Skin epidermis (tissue), 12 donors: ENCODE data around the gene MLLT10.
"Not testable (repeated sequence)": the region's sequence is repeated elsewhere in the genome, so short reads cannot be mapped to it uniquely, and the experiment has no call there.

Experiments used
- H3K27ac ChIP-seq, 21 experiments: fragments of 200-600 bp; sonication (generic) in 11 of 21; one replicate each; pipeline ENCODE4 v1.5.0; 2020; ENCODE audit warnings: mild to moderate bottlenecking in 3 of 21, inconsistent platforms in 2 of 21, moderate library complexity in 2 of 21
- H3K4me3 ChIP-seq, 7 experiments: fragments of 200-600 bp; sonication (generic) in 2 of 7; one replicate each; pipeline ENCODE4 v1.5.0; 2020; ENCODE audit warnings: inconsistent platforms in 2 of 7, mild to moderate bottlenecking in 2 of 7, moderate library complexity in 1 of 7

Gene MLLT10

GRCh38 chr10:21614000-21614399, 80.0 kb downstream of the MLLT10 start:
- no peak overlapping the region for H3K4me3 ChIP-seq

GRCh38 chr10:21617267-21617666, 83.2 kb downstream of the MLLT10 start:
- no peak overlapping the region for H3K27ac ChIP-seq
- H3K4me3 ChIP-seq, result no peak overlapping the region

More at GRCh38 chr10:21614000-21614399, 80.0 kb downstream of the MLLT10 start:
- peak overlapping the region in 1 of 21 experiments; percentile 48 for H3K27ac ChIP-seq

- Histone ChIP-seq H3K4me3 (no peak overlapping the region), H3K27ac (no peak overlapping the region)
Measured at GRCh38 chr10:21623291-21623690, 89.3 kb downstream of the MLLT10 start.

- H3K27ac ChIP-seq, result not testable (repeated sequence)
Measured at GRCh38 chr10:21624421-21624820, 90.4 kb downstream of the MLLT10 start.

GRCh38 chr10:21624951-21625350, 90.9 kb downstream of the MLLT10 start:
- no peak overlapping the region for H3K27ac ChIP-seq

More at GRCh38 chr10:21624421-21624820, 90.4 kb downstream of the MLLT10 start:
- H3K4me3 ChIP-seq, result not testable (repeated sequence)

GRCh38 chr10:21625623-21626229, 91.7 kb downstream of the MLLT10 start:
- H3K4me3 ChIP-seq, result no peak overlapping the region
- no peak overlapping the region for H3K27ac ChIP-seq

More at GRCh38 chr10:21624951-21625350, 90.9 kb downstream of the MLLT10 start:
- H3K4me3 ChIP-seq, result no peak overlapping the region

- peak overlapping the region in 1 of 21 experiments; percentile 4 for H3K27ac ChIP-seq
- H3K4me3 ChIP-seq, result no peak overlapping the region
Measured at GRCh38 chr10:21626457-21627161, 92.6 kb downstream of the MLLT10 start.

GRCh38 chr10:21627331-21627730, 93.3 kb downstream of the MLLT10 start:
- Histone ChIP-seq H3K4me3 (no peak overlapping the region), H3K27ac (no peak overlapping the region)

GRCh38 chr10:21628023-21628422, 94.0 kb downstream of the MLLT10 start:
- Histone ChIP-seq H3K4me3 (no peak overlapping the region), H3K27ac (no peak overlapping the region)

GRCh38 chr10:21628645-21629044, 94.6 kb downstream of the MLLT10 start:
- H3K4me3 ChIP-seq, H3K27ac ChIP-seq: not testable (repeated sequence)

GRCh38 chr10:21634599-21635365, 100.8 kb downstream of the MLLT10 start:
- Histone ChIP-seq H3K4me3 (no peak overlapping the region), H3K27ac (no peak overlapping the region)

- Histone ChIP-seq H3K4me3 (no peak overlapping the region), H3K27ac (no peak overlapping the region)
Measured at GRCh38 chr10:21637795-21638194, 103.8 kb downstream of the MLLT10 start.

GRCh38 chr10:21638681-21639080, 104.6 kb downstream of the MLLT10 start:
- no peak overlapping the region for H3K4me3 ChIP-seq
- no peak overlapping the region for H3K27ac ChIP-seq

GRCh38 chr10:21648040-21648439, 114.0 kb downstream of the MLLT10 start:
- H3K4me3 ChIP-seq, result no peak overlapping the region
- no peak overlapping the region for H3K27ac ChIP-seq

GRCh38 chr10:21649454-21649872, 115.4 kb downstream of the MLLT10 start:
- no peak overlapping the region for H3K27ac ChIP-seq
- H3K4me3 ChIP-seq, result no peak overlapping the region

- H3K4me3 ChIP-seq, result no peak overlapping the region
Measured at GRCh38 chr10:21650353-21650752, 116.3 kb downstream of the MLLT10 start.

GRCh38 chr10:21655236-21655635, 121.2 kb downstream of the MLLT10 start:
- no peak overlapping the region for H3K27ac ChIP-seq
- H3K4me3 ChIP-seq, result no peak overlapping the region

More at GRCh38 chr10:21650353-21650752, 116.3 kb downstream of the MLLT10 start:
- H3K27ac ChIP-seq, result no peak overlapping the region

- Histone ChIP-seq H3K4me3 (no peak overlapping the region), H3K27ac (no peak overlapping the region)
Measured at GRCh38 chr10:21655687-21656086, 121.7 kb downstream of the MLLT10 start.

GRCh38 chr10:21661087-21661486, 127.1 kb downstream of the MLLT10 start:
- Histone ChIP-seq H3K4me3 (no peak overlapping the region), H3K27ac (no peak overlapping the region)

GRCh38 chr10:21661935-21662334, 127.9 kb downstream of the MLLT10 start:
- H3K27ac ChIP-seq, result no peak overlapping the region
- H3K4me3 ChIP-seq, result no peak overlapping the region

- H3K27ac ChIP-seq, result no peak overlapping the region
- H3K4me3 ChIP-seq, result no peak overlapping the region
Measured at GRCh38 chr10:21662635-21663034, 128.6 kb downstream of the MLLT10 start.
